GM19099 (cell line): Measurements from ENCODE around the gene LYPD8.

Experiments
- POLR2A ChIP-seq: IDR thresholded peaks from 3 replicates; pipeline ENCODE4 v1.6.1; 2011; ENCODE audit warnings: low read depth; ENCODE audit not compliant: insufficient read length; ENCODE audit errors: extremely low read depth

LYPD8 gene

DNA sequence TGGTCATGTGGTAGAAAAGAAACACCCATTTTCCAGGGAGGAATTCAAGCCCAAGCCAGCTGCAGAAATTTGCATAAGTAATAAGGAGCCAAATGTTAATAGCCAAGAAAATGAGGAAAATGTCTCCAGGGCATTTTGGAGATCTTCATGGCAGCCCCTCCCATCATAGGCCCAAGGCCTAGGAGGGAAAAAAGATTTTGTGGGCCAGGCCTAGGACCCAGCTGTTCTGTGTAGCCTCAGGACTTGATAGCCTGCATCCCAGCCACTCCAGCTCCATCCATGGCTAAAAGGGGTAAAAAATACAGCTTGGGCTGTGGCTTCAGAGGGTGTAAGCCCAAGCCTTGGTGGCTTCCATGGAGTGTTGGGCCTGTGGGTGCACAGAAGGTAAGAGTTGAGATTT, 21.4 kb upstream of the LYPD8 start:
- TF ChIP-seq POLR2A: no peak

DNA sequence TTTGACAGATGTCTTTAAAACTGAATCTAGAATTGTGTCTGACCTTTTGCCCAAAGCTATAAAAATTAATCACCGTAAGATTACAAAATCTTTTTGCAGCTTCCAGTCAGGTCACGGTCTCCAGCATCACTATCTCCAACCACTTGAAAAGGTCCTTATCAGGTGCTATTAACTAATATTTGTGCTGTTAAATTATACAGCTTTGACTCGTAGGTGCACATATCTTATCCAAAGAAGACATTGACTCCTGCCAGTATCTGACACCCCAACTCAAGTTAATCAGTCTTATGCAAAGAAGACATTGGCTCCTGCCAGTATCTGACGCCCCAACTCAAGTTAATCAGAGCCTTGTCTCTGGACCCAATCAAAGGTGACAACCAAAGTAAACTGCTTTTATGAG, 19.9 kb upstream of the LYPD8 start:
- TF ChIP-seq POLR2A: no peak

DNA sequence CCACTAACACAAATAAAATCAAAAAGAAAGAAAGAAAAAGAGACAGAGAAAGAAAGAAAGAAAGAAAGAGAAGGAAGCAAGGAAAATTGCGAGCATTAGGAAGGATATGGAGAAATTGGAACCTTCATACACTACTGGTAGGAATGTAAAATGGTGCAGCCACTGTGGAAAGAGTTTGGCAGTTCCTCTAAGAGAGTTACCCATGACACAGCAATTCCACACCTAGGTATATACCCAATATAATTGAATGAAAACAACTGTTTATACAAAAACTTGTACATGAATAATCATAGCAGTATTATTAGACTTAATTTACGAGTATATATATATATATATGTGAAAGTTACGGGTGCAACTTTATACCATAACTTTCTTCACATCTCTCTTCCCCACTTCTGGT, 4.1 kb upstream of the LYPD8 start:
- no peak for TF ChIP-seq POLR2A

DNA sequence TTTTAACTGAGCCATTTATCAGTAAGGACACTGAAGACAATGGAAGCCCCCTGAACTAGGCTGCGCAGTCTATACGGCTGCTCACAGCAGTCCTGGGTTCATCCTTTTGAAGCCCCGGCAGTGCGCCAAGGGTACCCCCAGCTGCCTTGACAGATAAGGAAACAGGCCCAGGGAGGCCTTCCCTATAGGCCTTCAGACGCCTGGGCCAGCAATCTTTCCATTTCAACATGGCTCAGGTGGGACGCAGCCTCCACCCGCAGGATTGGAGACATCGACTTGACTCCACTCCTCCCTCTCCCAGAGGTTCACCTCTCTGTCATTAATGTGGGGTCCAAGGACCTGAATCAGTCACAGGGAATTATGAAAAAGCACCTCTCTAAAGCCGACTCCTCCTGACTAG, 2.8 kb upstream of the LYPD8 start:
- no peak for TF ChIP-seq POLR2A

DNA sequence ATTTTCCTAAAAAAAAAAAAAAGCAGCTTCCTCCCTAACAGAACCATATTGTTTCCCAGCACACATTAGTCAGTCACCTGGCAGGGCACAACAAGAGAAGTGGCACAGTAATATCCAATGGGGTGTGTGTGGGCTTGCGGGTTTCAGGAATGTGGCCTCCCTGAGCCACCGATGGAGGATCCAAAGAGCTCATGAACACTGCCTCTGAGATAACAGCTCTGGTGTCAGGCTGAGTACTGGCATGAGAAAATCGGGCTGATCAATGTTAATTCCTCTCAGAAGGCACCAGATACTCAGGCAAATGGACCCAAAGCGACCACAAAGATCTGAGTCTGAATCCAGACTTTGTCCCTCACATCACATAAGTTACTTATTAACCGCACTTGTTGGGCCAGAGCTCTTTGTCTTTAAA, 2.2 kb upstream of the LYPD8 start:
- TF ChIP-seq POLR2A: no peak

DNA sequence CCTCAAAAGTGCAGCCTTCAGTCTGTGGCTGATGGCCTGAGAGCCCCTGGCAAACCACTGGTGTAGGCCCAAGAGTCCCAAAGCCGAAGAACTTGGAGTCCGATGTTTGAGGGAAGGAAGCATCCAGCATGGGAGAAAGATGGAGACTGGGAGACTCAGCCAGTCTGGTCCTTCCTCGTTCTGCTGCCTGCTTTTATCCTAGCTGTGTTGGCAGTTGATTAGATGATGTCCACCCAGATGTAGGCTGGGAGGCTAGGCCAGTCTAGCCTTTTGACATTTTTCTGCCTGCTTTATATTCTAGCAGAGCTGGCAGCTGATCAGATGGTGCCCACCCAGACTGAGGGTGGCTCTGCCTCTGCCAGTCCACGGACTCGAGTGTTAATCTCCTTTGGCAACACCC, 1.1 kb upstream of the LYPD8 start:
- TF ChIP-seq POLR2A: no peak

DNA sequence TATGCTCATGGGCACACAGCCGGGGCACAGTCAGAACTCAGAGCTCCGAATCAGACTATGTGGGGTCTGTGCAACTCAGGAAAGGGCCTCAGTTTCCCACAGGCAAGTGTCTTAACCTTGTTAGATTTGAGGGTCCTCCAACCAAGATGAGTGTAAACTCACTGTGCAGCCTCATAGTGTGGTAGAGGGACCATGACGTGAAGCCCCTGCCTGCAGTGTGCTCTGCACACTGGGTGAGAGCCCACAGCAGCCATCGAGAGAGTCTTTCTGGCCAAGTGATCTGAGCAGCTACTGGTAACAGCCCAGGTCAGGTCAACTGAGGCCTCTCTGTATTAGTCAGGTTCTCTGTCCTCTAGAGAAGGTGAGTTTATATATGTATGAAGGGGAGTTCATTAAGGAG, 592 bp upstream of the LYPD8 start:
- TF ChIP-seq POLR2A: no peak

DNA sequence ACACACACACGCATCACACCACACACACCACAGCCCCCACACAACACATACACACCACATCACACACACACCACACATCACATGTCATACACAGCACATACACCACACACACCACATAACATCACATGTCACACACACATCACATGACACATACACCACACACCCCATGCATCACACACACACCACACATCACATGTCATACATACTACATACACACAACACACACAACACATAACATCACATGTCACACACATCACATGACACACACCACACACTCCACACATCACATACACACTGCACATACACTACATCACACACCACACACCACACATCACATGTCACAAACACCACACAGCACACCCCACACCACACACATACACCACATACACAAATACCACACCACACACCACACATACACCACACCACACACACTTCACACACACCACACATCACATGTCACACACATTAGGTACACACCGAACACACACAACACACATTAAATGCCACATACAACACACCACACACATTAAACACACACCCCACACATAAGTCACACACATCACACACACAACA, 1.8 kb downstream of the LYPD8 start:
- TF ChIP-seq POLR2A: no peak

DNA sequence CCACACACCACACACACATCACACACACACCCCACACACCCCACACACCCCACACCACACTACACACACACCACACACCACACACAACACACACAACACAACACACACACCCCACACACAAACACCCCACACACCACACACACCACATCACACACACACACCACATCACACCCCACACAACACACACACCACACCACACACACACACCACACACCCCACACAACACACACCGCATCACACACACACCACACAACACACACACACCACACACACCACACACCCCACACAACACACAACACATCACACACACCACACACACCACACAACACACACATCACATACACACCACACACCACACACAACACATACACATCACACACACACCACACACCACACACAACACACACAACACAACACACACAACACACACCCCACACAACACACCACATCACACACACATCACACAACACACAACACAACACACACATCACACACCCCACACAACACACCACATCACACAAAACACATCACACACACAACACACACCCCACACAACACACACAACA, 2.4 kb downstream of the LYPD8 start:
- TF ChIP-seq POLR2A: no peak

DNA sequence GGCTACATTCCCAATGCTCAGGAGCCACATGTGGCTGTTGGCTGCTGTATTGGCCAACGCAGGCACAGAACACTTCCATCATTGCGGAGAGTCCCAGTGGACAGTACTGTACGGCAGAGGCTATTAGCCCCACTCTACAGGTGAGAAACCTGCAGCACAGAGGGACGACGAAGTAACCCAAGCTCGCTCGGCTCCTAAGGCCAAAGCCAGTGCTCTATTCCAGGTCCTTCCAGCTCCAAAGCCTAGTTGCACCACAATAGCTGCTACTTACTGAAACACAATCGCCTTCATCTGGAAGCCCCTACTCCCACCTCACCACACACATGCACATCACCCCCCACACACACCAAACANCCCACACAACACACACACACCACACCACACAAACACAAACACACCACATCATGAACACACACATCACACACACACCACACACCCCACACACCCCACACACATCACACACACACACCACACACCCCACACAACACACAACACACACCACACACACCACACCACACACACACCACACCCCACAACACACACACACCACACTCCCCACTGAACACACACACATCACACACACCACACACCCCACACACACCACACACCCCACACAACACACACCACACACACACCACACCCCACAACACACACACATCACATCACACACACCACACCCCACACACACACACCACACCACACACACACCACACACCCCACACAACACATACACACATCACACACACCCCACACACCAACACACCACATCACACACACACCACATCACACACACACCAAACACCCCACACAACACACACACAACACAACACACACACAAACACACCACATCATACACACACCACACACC, 3.2 kb downstream of the LYPD8 start:
- no peak for TF ChIP-seq POLR2A

DNA sequence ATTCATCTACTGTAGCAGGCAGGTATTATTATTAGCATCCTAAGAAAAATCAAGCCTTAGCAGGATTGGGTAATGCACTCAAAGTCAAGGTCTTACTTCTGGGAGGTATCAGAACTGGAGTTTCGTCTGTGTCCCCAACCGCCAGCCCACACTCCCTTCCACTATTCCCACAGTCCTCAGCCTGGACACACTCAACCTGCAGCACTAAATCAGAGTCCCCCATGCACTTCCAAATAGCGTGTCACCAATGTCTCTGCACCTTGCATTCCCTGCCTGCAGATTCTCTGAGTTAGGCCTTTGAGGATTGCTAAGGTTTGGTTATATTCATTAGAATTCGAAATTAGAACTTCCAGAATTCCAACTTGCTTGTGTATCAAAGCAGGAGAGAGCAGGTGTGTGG, 3.9 kb downstream of the LYPD8 start:
- no peak for TF ChIP-seq POLR2A

DNA sequence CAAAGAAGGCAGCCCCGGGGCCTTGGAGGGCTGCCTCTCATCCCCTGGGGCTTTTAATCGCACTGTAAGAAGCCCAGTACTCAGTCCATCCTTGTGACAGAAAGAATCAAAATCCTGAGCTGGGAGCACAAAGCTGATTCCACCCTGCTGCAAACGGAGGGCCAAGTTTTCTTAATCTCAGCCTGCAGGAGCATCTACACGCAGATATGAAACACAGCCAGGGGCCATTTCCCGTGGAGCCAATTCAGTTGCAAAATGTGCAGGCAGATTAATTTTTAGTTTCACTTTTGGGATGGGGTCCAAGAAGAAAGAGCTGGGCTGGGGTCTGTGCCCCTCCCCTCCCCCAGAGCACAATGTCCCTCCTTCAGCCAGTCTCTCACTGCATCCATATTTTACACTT, 4.4 kb downstream of the LYPD8 start:
- TF ChIP-seq POLR2A: no peak

DNA sequence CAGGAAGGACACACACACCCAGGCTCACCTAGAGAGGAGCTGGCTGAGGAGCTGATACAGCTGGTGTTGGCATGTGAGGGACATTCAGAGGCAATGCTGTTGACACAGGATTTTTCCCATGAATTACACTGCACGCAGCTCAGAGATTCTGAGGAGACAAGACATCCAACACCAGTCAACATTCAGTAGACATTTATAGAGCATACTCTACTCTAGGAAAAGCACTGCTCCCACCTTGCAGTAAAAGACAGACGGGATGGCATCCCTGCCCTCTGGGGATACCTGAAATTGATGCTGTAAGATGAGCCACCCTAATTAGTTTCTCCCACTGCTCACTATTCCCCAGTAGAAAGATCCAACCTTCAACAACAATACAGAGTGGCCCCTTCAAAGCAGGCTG, 5.1 kb downstream of the LYPD8 start:
- no peak for TF ChIP-seq POLR2A

DNA sequence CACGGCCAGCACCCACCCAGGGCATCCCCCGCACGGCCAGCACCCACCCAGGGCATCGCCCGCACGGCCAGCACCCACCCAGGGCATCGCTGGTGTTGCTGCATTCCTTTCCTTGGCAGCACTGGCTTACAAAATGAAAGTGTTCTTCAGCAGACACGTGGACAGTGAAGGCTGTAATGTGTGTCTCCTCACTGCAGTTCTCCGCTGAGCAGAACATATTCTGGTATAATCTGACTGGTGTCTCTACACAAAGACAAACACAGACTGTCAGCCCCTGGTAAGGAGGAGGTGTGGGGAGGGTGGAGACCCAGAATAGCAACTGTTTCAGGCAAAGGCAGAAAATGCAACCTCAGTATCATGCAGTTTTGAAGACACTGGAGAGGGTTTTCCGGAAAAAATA, 7.3 kb downstream of the LYPD8 start:
- no peak for TF ChIP-seq POLR2A

DNA sequence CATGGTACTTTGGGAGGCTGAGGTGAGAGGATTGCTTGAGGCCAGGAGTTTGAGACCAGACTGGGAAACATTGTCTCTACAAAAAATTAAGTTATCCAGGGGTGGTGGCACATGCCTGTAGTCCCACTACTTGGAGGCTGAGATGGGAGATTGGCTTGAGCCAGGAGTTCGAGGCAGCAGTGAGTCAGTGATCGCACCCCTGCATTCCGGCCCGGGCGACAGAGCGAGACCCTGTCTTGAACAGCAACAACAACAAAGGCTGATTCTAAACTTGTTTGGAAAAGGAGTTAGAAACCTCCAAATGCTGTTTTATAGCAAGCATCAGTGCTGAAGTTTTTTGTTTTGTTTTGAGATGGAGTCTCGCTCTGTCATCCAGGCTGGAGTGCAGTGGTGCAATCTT, 14.7 kb downstream of the LYPD8 start:
- TF ChIP-seq POLR2A: no peak

DNA sequence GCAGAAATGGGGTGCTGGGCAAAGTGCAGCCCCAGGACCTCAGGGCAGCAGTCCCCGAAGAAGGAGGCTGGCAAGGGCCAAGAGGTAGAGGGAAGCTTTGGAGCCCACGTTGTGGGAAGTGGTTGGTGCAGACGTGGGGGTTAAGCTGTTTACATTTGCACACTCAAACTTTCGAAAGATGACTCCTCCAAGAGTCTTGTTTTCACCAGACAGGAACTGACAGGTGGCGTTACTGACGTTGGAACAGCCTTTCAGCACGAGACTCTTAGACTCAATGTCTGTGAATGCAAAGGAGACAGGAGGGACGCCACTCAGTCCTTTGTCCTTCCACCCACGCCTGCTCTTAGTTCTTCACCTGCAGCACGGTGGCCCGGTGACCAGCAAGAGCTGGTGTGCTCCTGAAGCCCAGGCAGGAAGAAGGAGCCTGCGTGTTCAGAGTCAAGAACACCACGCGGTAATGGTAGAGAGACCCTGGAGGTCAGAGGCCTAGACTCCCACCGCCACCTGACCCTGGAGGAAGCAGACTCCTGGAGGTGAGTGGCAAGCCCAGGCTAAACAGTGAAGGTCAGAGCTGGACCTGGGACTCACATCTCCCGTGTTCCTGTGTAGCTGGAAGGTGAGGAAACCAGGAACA, 15.9 kb downstream of the LYPD8 start:
- TF ChIP-seq POLR2A: no peak
